GM12875 (cell line): ENCODE results near the gene KIF16B.
"Not testable (repeated sequence)": the region's sequence is repeated elsewhere in the genome, so short reads cannot be mapped to it uniquely, and the experiment has no call there.

ENCODE experiments used
- H3K4me3 ChIP-seq: one replicate; pipeline ENCODE4 v1.5.1; 2011; ENCODE audit warnings: low read depth, low read length, control low read depth
- CTCF ChIP-seq: IDR thresholded peaks from 2 replicates; pipeline ENCODE4 v1.5.1; 2011; ENCODE audit warnings: low read depth, mild to moderate bottlenecking, control low read depth, inconsistent platforms, low read length, moderate library complexity, borderline replicate concordance; ENCODE audit not compliant: insufficient read depth

The KIF16B gene

GRCh38 chr20:16260911-16261310 is 312.3 kb downstream of the KIF16B start:
- no peak for TF ChIP-seq CTCF
- H3K4me3 ChIP-seq: no peak overlapping the region

- not testable (repeated sequence) for H3K4me3 ChIP-seq
Measured at GRCh38 chr20:16260133-16260532, 313.1 kb downstream of the KIF16B start.

GRCh38 chr20:16258766-16259165 is 314.5 kb downstream of the KIF16B start:
- H3K4me3 ChIP-seq: no peak overlapping the region
- TF ChIP-seq CTCF: no peak

- TF ChIP-seq CTCF: no peak
- no peak overlapping the region for H3K4me3 ChIP-seq
Measured at GRCh38 chr20:16257813-16258430, 315.3 kb downstream of the KIF16B start.

- TF ChIP-seq CTCF: no peak
- no peak overlapping the region for H3K4me3 ChIP-seq
Measured at GRCh38 chr20:16257021-16257420, 316.2 kb downstream of the KIF16B start.

GRCh38 chr20:16246870-16247269 is 326.4 kb downstream of the KIF16B start:
- TF ChIP-seq CTCF: no peak
- H3K4me3 ChIP-seq: no peak overlapping the region

GRCh38 chr20:16246291-16246690 is 327.0 kb downstream of the KIF16B start:
- TF ChIP-seq CTCF: no peak
- no peak overlapping the region for H3K4me3 ChIP-seq

GRCh38 chr20:16245879-16246278 is 327.4 kb downstream of the KIF16B start:
- TF ChIP-seq CTCF: no peak
- no peak overlapping the region for H3K4me3 ChIP-seq
